ENCODE results near the gene IFT81.

- TF ChIP-seq POLR2A (IDR thresholded peaks at IDR 0.05) (no peak), POLR2AphosphoS5 (IDR thresholded peaks at IDR 0.05) (no peak), CTCF (IDR thresholded peaks at IDR 0.05) (no peak), EP300 (IDR thresholded peaks at IDR 0.05) (no peak)
These were observed 72.8 kb downstream of the IFT81 start for GRCh38 chr12:110197003-110197402.

All from stomach (tissue), 4 donors.